ENCODE data around the gene STK38L.
A peak's percentile ranks its signal among the peaks of the same experiment; 100 is the strongest.

STK38L gene

DNA sequence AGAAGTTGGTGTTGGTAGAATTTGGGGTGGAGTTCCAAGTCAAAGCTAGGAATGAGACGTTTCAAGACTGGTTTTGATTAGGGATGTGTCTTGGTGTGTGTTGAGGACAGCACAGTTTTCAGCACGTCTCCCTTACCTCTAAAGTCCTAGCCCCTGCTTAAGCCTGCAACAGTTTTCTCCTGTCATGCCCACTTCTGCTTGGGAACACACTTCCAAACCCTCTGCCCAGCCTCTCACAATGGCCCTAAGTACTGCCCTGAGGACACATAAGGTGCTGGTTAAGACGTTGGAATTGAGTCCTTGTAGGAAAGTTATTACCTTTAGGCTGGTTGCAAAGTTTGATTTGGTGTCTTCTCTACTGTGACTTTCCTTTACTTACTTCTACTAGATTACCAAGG is 87.8 kb downstream of the STK38L start:
- peaks cover 29% of the 10 kb centered on the region for H3K4me1 ChIP-seq (ENCODE audit: control insufficient read depth, insufficient read depth, low read length)
- no peaks in the 10 kb centered on the region for H3K9me3 ChIP-seq (replicated peaks; ENCODE audit: low read length)
- H3K9ac ChIP-seq (ENCODE audit: low read depth, low read length), result peak overlapping the region; percentile 65
- H3K27me3 ChIP-seq (ENCODE audit: control insufficient read depth, insufficient read depth, low read length), result no peaks in the 10 kb centered on the region
- peak overlapping the region; percentile 81 for H3K4me3 ChIP-seq (ENCODE audit: low read length)
- H3K36me3 ChIP-seq (ENCODE audit: insufficient read depth, low read length), result peaks cover 4% of the 10 kb centered on the region
- H3K4me2 ChIP-seq (ENCODE audit: low read length), result peak overlapping the region; percentile 79

DNA sequence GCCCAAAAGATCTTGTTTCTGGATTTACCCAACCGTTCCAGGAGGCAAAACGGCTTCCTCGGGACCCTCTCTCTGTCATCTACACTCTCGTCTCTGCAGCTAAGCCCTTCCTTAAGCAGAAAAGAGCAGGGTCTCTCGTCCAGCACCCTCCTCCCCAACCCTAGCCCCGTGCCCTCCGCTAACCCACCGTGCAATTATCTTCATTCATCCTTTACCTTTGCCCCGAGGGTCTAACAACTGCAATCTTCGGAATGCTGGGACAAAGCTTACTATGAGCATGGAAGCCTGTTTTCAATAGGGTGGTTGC is 88.3 kb downstream of the STK38L start:
- peaks cover 4% of the 10 kb centered on the region for H3K36me3 ChIP-seq (ENCODE audit: insufficient read depth, low read length)
- H3K9me3 ChIP-seq (replicated peaks; ENCODE audit: low read length), result no peaks in the 10 kb centered on the region
- no peaks in the 10 kb centered on the region for H3K27me3 ChIP-seq (ENCODE audit: control insufficient read depth, insufficient read depth, low read length)
- H3K4me2 ChIP-seq (ENCODE audit: low read length), result peak overlapping the region; percentile 79
- H3K4me1 ChIP-seq (ENCODE audit: control insufficient read depth, insufficient read depth, low read length), result peaks cover 29% of the 10 kb centered on the region
- peak overlapping the region; percentile 81 for H3K4me3 ChIP-seq (ENCODE audit: low read length)
- peak overlapping the region; percentile 65 for H3K9ac ChIP-seq (ENCODE audit: low read depth, low read length)

DNA sequence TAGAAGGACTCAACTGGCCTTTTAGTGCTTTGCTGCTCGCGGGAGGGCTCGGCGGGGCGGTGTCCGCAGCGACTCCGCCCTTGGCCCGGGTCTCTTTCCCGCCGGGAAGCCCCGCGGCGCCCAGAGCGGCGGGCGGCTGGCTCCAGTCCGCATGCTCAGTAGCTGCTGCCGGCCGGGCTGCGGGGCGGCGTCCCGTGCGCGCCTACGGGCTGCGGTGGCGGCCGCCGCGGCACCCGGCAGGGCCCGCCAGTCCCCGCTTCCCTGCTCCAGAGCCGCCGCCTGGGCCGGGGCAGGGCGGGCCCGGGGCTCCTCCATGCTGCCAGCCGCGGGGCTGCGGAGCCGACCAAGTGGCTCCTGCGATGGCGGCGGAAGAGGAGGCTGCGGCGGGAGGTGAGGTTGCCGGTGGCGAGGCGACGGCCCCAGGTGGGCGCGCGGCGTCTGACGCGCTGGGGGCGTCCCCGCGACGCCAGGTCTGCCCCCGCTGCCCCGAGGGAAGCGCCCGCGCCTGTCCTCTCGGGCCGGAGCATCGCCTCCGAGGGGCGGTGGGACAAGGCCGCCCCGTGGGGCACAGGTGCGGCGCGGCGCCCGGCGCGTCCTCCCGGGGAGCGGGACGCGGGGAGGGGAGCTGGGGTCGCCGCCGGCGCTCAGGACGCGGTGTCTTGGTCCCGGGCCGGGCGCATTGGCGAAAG is 88.8 kb downstream of the STK38L start, which contains the start of gene BMAL2:
BMAL2 (plus strand) TSS at position 123 of the 689 bp plus-strand sequence; CDS start at position 360, 237 bp downstream.
- Histone ChIP-seq H3K9ac (ENCODE audit: low read depth, low read length) (peak within 1 kb of the TSS; percentile 65), H3K4me3 (ENCODE audit: low read length) (peak within 1 kb of the TSS; percentile 81), H3K4me2 (ENCODE audit: low read length) (peak within 1 kb of the TSS; percentile 79), H3K9me3 (replicated peaks; ENCODE audit: low read length) (no peaks in the 10 kb centered on the region), H3K27me3 (ENCODE audit: control insufficient read depth, insufficient read depth, low read length) (no peaks in the 10 kb centered on the region), H3K36me3 (ENCODE audit: insufficient read depth, low read length) (no peaks in the 10 kb centered on the region), H3K4me1 (ENCODE audit: control insufficient read depth, insufficient read depth, low read length) (peaks cover 29% of the 10 kb centered on the region)

DNA sequence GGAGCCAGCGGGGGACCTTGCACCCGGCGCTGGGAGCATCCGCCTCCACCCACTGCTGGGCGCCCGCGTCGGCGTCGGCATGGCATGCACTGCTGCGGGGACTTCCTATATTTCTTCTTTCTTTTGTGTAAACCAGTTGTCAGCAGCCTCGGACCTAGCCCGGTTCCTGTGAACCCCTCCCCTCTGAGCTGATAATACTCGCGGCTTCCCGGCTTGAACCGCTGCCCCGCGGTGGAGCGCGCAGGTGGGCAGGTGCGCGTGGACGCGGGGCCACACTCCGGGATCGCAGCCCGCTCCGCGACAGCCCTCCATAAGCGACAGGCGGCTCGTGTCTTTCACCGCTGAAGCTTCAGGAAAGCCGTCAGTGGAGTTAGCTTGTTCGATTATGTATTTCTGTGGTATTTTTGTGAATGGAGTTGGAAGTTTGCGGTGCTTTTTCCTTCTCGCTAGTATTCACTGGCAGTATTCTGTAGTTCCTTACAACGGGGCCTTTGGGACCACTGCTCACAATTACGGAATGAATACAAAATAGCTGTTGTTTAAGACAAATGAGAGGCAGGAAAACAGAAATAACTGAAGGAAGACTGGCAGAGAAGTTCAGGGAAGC is 89.4 kb downstream of the STK38L start:
- H3K9me3 ChIP-seq (replicated peaks; ENCODE audit: low read length), result no peaks in the 10 kb centered on the region
- no peaks in the 10 kb centered on the region for H3K27me3 ChIP-seq (ENCODE audit: control insufficient read depth, insufficient read depth, low read length)
- peak overlapping the region; percentile 65 for H3K9ac ChIP-seq (ENCODE audit: low read depth, low read length)
- H3K4me2 ChIP-seq (ENCODE audit: low read length), result peak overlapping the region; percentile 79
- H3K4me3 ChIP-seq (ENCODE audit: low read length), result peak overlapping the region; percentile 81
- peaks cover 29% of the 10 kb centered on the region for H3K4me1 ChIP-seq (ENCODE audit: control insufficient read depth, insufficient read depth, low read length)
- no peaks in the 10 kb centered on the region for H3K36me3 ChIP-seq (ENCODE audit: insufficient read depth, low read length)

DNA sequence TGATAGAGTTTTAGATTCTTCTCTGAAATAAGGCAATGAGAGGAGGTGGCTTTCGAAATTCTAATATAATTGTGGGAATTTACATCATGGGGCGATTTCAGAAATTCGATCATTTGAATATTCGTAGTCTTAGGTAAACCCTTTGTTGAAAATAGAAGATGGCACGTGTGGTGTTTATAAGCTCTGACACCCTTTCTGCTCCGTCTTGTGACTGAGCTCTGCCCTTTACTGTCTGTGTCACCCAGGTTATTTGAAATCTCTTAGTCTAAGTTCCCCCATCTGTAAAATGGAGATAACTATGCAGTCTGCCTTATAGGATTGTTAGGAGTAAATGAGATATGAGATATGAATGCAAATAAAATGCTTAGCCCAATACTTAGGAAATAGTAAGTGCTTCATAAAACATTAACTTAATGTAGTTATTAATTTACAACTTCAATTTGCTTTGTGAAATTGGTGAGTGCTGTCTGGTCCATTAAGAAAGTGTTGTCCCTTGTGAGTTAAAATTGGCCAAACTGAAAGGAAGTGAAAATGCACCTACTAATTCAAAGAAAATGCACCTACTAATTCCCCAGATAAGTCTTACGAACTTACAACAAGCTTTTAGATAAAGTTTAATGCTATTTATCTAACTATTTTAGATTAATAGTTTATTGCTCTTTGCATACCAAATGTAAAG is 90.1 kb downstream of the STK38L start:
- no peaks in the 10 kb centered on the region for H3K9me3 ChIP-seq (replicated peaks; ENCODE audit: low read length)
- peak overlapping the region; percentile 65 for H3K9ac ChIP-seq (ENCODE audit: low read depth, low read length)
- peak overlapping the region; percentile 79 for H3K4me2 ChIP-seq (ENCODE audit: low read length)
- no peaks in the 10 kb centered on the region for H3K27me3 ChIP-seq (ENCODE audit: control insufficient read depth, insufficient read depth, low read length)
- H3K4me1 ChIP-seq (ENCODE audit: control insufficient read depth, insufficient read depth, low read length), result peaks cover 29% of the 10 kb centered on the region
- H3K4me3 ChIP-seq (ENCODE audit: low read length), result peak overlapping the region; percentile 81
- H3K36me3 ChIP-seq (ENCODE audit: insufficient read depth, low read length), result no peaks in the 10 kb centered on the region

DNA sequence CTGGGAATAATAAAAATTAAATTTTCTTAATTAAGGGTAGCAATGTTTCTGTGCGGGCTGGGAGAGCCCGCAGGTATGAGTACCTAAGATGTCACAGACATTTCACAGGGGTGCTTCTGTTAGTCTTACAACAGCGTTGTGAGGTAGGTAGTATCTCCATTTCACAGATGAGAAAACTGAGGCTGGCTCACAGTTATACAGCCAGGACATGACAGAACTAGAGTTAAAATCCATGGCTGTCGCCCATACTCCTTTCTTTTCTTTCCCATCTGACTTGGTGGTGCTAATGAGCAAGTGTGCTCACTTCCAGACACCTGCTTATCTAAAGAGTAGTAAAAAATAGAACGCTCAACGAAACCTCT is 90.6 kb downstream of the STK38L start:
- Histone ChIP-seq H3K27me3 (ENCODE audit: control insufficient read depth, insufficient read depth, low read length) (no peaks in the 10 kb centered on the region), H3K4me2 (ENCODE audit: low read length) (no peak overlapping the region), H3K4me1 (ENCODE audit: control insufficient read depth, insufficient read depth, low read length) (peaks cover 29% of the 10 kb centered on the region), H3K4me3 (ENCODE audit: low read length) (no peak overlapping the region), H3K9ac (ENCODE audit: low read depth, low read length) (no peak overlapping the region), H3K36me3 (ENCODE audit: insufficient read depth, low read length) (no peaks in the 10 kb centered on the region), H3K9me3 (replicated peaks; ENCODE audit: low read length) (no peaks in the 10 kb centered on the region)

DNA sequence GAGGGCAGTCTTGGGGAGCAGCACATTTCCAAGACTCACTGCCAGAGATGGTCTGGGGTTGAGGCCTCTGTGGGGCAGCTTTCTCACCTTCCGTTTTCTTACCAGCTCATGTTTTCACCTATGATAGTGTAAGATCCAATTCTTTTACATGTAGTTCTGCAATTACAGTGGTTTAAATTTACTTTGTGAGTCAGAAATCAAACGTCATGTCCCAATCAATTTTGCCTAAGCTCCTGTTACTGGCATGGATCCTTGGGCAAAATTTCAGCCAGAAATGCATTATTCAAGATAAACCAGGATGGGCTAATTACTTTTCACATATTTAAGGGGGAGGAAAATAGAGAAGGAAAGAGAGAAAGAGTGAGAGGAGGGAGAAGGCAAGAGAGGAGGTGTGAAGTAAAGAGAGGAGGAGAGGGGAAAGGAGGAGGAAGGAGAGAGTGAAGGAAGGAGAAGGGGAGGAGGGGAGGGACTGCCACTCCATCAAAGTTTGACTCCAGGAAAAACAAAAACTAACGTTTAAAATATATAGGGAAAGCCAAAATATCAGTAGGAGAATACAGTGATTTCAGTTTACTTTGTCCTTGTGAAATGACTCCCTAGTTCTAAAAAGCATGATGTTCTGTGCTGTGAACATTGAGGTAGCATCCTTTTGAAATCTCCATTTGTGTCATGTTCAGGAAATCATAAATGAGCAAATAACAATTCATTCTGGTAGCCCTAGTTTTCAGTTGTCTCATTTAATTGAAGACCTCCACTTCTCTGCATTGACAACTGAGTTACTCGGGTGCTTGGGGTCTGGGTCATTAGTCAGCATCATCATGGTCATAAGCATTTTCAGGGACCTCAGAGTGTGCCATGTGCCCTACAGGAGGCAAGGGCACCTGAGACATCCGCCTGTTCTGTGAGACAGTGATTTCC is 91.5 kb downstream of the STK38L start:
- Histone ChIP-seq H3K4me3 (ENCODE audit: low read length) (no peak overlapping the region), H3K9ac (ENCODE audit: low read depth, low read length) (no peak overlapping the region), H3K9me3 (replicated peaks; ENCODE audit: low read length) (no peaks in the 10 kb centered on the region), H3K4me2 (ENCODE audit: low read length) (no peak overlapping the region), H3K4me1 (ENCODE audit: control insufficient read depth, insufficient read depth, low read length) (peaks cover 26% of the 10 kb centered on the region), H3K36me3 (ENCODE audit: insufficient read depth, low read length) (no peaks in the 10 kb centered on the region), H3K27me3 (ENCODE audit: control insufficient read depth, insufficient read depth, low read length) (no peaks in the 10 kb centered on the region)

DNA sequence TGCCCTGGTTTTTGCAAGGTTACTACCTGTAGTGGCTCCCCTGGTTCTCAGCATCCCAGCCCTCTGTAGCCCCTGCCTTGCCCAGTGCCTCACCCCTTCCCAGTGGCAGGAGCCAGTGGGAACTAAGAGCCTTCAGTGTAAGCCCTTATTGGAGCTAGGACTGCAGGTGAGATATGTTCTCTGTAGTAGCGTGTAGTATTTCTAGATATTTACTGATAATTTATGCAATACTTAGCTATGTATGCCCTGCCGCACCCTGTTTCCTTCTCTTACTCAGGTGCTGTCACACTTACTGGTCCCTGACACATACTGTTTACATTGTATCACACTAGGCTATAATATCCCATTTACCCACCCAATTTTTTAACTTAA is 92.2 kb downstream of the STK38L start:
- no peak overlapping the region for H3K4me2 ChIP-seq (ENCODE audit: low read length)
- H3K4me3 ChIP-seq (ENCODE audit: low read length), result no peak overlapping the region
- H3K4me1 ChIP-seq (ENCODE audit: control insufficient read depth, insufficient read depth, low read length), result peaks cover 26% of the 10 kb centered on the region
- no peak overlapping the region for H3K9ac ChIP-seq (ENCODE audit: low read depth, low read length)
- H3K36me3 ChIP-seq (ENCODE audit: insufficient read depth, low read length), result no peaks in the 10 kb centered on the region
- no peaks in the 10 kb centered on the region for H3K27me3 ChIP-seq (ENCODE audit: control insufficient read depth, insufficient read depth, low read length)
- H3K9me3 ChIP-seq (replicated peaks; ENCODE audit: low read length), result no peaks in the 10 kb centered on the region

DNA sequence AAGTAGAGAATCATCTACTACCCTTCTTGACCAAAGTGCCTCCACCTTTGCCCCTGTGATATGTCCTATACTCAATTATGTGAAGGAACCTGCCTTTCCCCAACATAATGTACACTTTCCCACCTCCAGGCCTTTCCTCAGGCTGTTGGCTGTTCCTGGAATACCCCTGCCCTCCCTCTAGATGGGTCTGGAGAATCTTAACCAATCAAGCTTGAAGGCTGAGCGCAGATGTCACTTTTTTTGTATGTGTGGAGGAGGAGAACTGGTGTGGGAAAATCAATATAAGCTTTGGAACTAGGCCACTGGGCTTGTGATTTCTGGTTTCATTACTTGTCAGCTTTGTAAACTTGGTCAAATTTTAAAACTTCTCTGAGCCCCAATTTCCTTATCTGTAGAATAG is 93.3 kb downstream of the STK38L start:
- Histone ChIP-seq H3K4me2 (ENCODE audit: low read length) (no peak overlapping the region), H3K27me3 (ENCODE audit: control insufficient read depth, insufficient read depth, low read length) (no peaks in the 10 kb centered on the region), H3K9ac (ENCODE audit: low read depth, low read length) (no peak overlapping the region), H3K4me3 (ENCODE audit: low read length) (no peak overlapping the region), H3K36me3 (ENCODE audit: insufficient read depth, low read length) (no peaks in the 10 kb centered on the region), H3K4me1 (ENCODE audit: control insufficient read depth, insufficient read depth, low read length) (peaks cover 20% of the 10 kb centered on the region), H3K9me3 (replicated peaks; ENCODE audit: low read length) (no peaks in the 10 kb centered on the region)

DNA sequence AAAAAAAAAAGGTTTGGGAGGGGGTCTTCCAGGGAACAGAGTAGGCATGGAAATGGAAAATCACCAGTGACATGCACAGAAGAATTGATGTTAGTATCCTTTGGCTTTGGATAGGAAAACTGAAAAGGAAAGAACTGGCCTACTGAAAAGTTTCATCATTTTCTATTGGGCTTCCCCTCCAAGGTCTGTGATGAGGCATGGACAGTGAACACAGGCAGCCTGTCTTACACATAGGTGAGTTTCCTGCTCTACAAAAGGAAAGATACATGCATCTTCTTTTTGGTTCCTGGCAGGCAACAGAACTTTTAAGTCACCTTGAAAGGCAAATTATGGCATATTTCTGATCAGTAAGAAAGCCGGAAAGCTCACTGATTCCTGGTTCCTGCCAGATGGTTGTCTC is 94.4 kb downstream of the STK38L start:
- peaks cover 30% of the 10 kb centered on the region for H3K4me1 ChIP-seq (ENCODE audit: control insufficient read depth, insufficient read depth, low read length)
- H3K27me3 ChIP-seq (ENCODE audit: control insufficient read depth, insufficient read depth, low read length), result no peaks in the 10 kb centered on the region
- H3K4me3 ChIP-seq (ENCODE audit: low read length), result no peak overlapping the region
- H3K36me3 ChIP-seq (ENCODE audit: insufficient read depth, low read length), result no peaks in the 10 kb centered on the region
- H3K9ac ChIP-seq (ENCODE audit: low read depth, low read length), result no peak overlapping the region
- no peaks in the 10 kb centered on the region for H3K9me3 ChIP-seq (replicated peaks; ENCODE audit: low read length)
- H3K4me2 ChIP-seq (ENCODE audit: low read length), result no peak overlapping the region

DNA sequence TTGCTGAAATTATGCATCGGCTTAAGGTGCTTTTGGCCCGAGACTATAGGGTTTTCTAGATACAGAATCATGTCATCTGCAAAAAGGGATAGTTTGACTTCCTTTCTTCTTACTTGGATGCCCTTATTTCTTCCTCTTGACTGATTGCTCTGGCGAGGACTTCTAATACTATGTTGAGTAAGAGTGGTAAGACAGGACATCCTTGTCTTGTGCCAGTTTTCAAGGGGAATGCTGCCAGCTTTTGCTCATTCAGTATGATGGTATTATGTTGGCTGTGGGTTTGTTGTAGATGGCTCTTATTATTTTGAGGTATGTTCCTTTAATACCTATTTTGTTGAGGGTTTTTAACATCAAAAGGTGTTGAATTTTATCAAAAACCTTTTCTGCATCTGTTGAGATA is 96.9 kb downstream of the STK38L start:
- H3K4me1 ChIP-seq (ENCODE audit: control insufficient read depth, insufficient read depth, low read length), result peaks cover 40% of the 10 kb centered on the region
- H3K27me3 ChIP-seq (ENCODE audit: control insufficient read depth, insufficient read depth, low read length), result no peaks in the 10 kb centered on the region
- H3K4me2 ChIP-seq (ENCODE audit: low read length), result no peak overlapping the region
- H3K9ac ChIP-seq (ENCODE audit: low read depth, low read length), result no peak overlapping the region
- no peak overlapping the region for H3K4me3 ChIP-seq (ENCODE audit: low read length)
- no peaks in the 10 kb centered on the region for H3K9me3 ChIP-seq (replicated peaks; ENCODE audit: low read length)
- no peaks in the 10 kb centered on the region for H3K36me3 ChIP-seq (ENCODE audit: insufficient read depth, low read length)

Data from skeletal muscle satellite cell (primary cell).